ENCODE measurements around the gene SEC31A. TPM values are rescaled to one million over a fixed set of nuclear protein-coding genes. Genes with fewer than 3 reads are reported as not detected.
"Not testable (repeated sequence)": the region's sequence is repeated elsewhere in the genome, so short reads cannot be mapped to it uniquely, and the experiment has no call there.

Gene SEC31A
- total RNA-seq, 1 donor from 2014 or later: 360 TPM

GRCh38 chr4:82833696-82834313 is 57.1 kb downstream of the SEC31A start:
- H3K27me3 Mint-ChIP-seq (ENCODE audit: unreplicated experiment): no peaks in the 10 kb centered on the region
- DNase-seq (ENCODE audit: extremely low spot score, unreplicated experiment): no peak
- no peak overlapping the region for H3K27ac Mint-ChIP-seq (ENCODE audit: unreplicated experiment)
- H3K36me3 Mint-ChIP-seq (ENCODE audit: unreplicated experiment): peaks cover 43% of the 10 kb centered on the region
- no peak for TF ChIP-seq CTCF (IDR thresholded peaks at IDR 0.05)
- no peaks in the 10 kb centered on the region for H3K9me3 Mint-ChIP-seq (ENCODE audit: unreplicated experiment)
- H3K4me1 Mint-ChIP-seq (ENCODE audit: unreplicated experiment): peaks cover 4% of the 10 kb centered on the region
- no peak overlapping the region for H3K4me3 Mint-ChIP-seq (ENCODE audit: unreplicated experiment)

- H3K4me3 Mint-ChIP-seq (ENCODE audit: unreplicated experiment); H3K27me3 Mint-ChIP-seq (ENCODE audit: unreplicated experiment); H3K4me1 Mint-ChIP-seq (ENCODE audit: unreplicated experiment); H3K27ac Mint-ChIP-seq (ENCODE audit: unreplicated experiment); DNase-seq (ENCODE audit: extremely low spot score, unreplicated experiment); H3K9me3 Mint-ChIP-seq (ENCODE audit: unreplicated experiment): not testable (repeated sequence)
- peaks cover 40% of the 10 kb centered on the region for H3K36me3 Mint-ChIP-seq (ENCODE audit: unreplicated experiment)
Measured at GRCh38 chr4:82833060-82833459, 57.9 kb downstream of the SEC31A start.

GRCh38 chr4:82825425-82825824 is 65.5 kb downstream of the SEC31A start:
- Mint-ChIP-seq H3K27ac (ENCODE audit: unreplicated experiment) (no peak overlapping the region), H3K27me3 (ENCODE audit: unreplicated experiment) (no peaks in the 10 kb centered on the region), H3K4me3 (ENCODE audit: unreplicated experiment) (no peak overlapping the region), H3K4me1 (ENCODE audit: unreplicated experiment) (no peaks in the 10 kb centered on the region), H3K9me3 (ENCODE audit: unreplicated experiment) (no peaks in the 10 kb centered on the region), H3K36me3 (ENCODE audit: unreplicated experiment) (peaks cover 56% of the 10 kb centered on the region)
- DNase-seq (ENCODE audit: extremely low spot score, unreplicated experiment): no peak
- no peak for TF ChIP-seq CTCF (IDR thresholded peaks at IDR 0.05)

GRCh38 chr4:82823062-82823461 is 67.9 kb downstream of the SEC31A start:
- H3K4me3 Mint-ChIP-seq (ENCODE audit: unreplicated experiment): no peak overlapping the region
- H3K27ac Mint-ChIP-seq (ENCODE audit: unreplicated experiment): no peak overlapping the region
- H3K27me3 Mint-ChIP-seq (ENCODE audit: unreplicated experiment): no peaks in the 10 kb centered on the region
- H3K9me3 Mint-ChIP-seq (ENCODE audit: unreplicated experiment): no peaks in the 10 kb centered on the region
- peaks cover 71% of the 10 kb centered on the region for H3K36me3 Mint-ChIP-seq (ENCODE audit: unreplicated experiment)
- no peak for DNase-seq (ENCODE audit: extremely low spot score, unreplicated experiment)
- H3K4me1 Mint-ChIP-seq (ENCODE audit: unreplicated experiment): no peaks in the 10 kb centered on the region
- no peak for TF ChIP-seq CTCF (IDR thresholded peaks at IDR 0.05)

GRCh38 chr4:82820689-82821088 is 70.3 kb downstream of the SEC31A start:
- DNase-seq (ENCODE audit: extremely low spot score, unreplicated experiment): no peak
- no peaks in the 10 kb centered on the region for H3K4me1 Mint-ChIP-seq (ENCODE audit: unreplicated experiment)
- H3K4me3 Mint-ChIP-seq (ENCODE audit: unreplicated experiment): no peak overlapping the region
- peaks cover 66% of the 10 kb centered on the region for H3K36me3 Mint-ChIP-seq (ENCODE audit: unreplicated experiment)
- H3K9me3 Mint-ChIP-seq (ENCODE audit: unreplicated experiment): no peaks in the 10 kb centered on the region
- no peak for TF ChIP-seq CTCF (IDR thresholded peaks at IDR 0.05)
- no peak overlapping the region for H3K27ac Mint-ChIP-seq (ENCODE audit: unreplicated experiment)
- no peaks in the 10 kb centered on the region for H3K27me3 Mint-ChIP-seq (ENCODE audit: unreplicated experiment)

Measured in osteocyte (in vitro differentiated cells).